A673 (cell line): ENCODE measurements around the gene ROBO4. TPM values are rescaled to one million over a fixed set of nuclear protein-coding genes. Genes with fewer than 3 reads are reported as not detected.

ENCODE experiments used
- BruUV-seq: library from RNA; stranded (reverse); fragments of 400-500 nt; replicated peaks from 2 replicates; lab custom pipeline; 2021; lab: Mats Ljungman, UMichigan
- CTCF ChIA-PET: fragments of 300-600 bp; sonication (Branson Sonifier 250); formaldehyde crosslinking; loops from one replicate; lab custom pipeline; 2022; ENCODE audit warnings: antibody characterized with exemption; lab: Charles Lee
- POLR2A ChIA-PET: fragments of 300-600 bp; sonication (Branson Sonifier 250); formaldehyde crosslinking; loops from one replicate; lab custom pipeline; 2022; ENCODE audit warnings: antibody characterized with exemption; ENCODE audit not compliant: low non-redundant PET; lab: Charles Lee
- DNase-seq: peaks from one replicate; pipeline ENCODE4 v3.0.0-alpha.2; 2015; ENCODE audit warnings: low spot score
- H3K27ac ChIP-seq: fragments of 200-600 bp; sonication (generic); 2 replicates; pipeline ENCODE4 v1.5.1; 2016; ENCODE audit warnings: mixed run types, low read depth, mild to moderate bottlenecking, mixed read lengths, antibody characterized with exemption, low read length; ENCODE audit not compliant: poor library complexity, severe bottlenecking
- H3K27me3 ChIP-seq: fragments of 200-600 bp; sonication (generic); replicated peaks from 2 replicates; pipeline ENCODE4 v1.6.1; 2017; ENCODE audit warnings: mixed run types, low read depth, mild to moderate bottlenecking, mixed read lengths, antibody characterized with exemption, low read length; ENCODE audit not compliant: insufficient read depth, poor library complexity
- H3K36me3 ChIP-seq: fragments of 200-600 bp; sonication (generic); 2 replicates; pipeline ENCODE4 v1.6.1; 2016; ENCODE audit warnings: mixed run types, mild to moderate bottlenecking, mixed read lengths, antibody characterized with exemption, low read length; ENCODE audit not compliant: insufficient read depth, poor library complexity, severe bottlenecking
- H3K4me1 ChIP-seq: fragments of 200-600 bp; sonication (generic); 2 replicates; pipeline ENCODE4 v1.6.1; 2017; ENCODE audit warnings: mixed run types, mild to moderate bottlenecking, mixed read lengths, antibody characterized with exemption, low read length; ENCODE audit not compliant: insufficient read depth, poor library complexity, severe bottlenecking
- H3K4me3 ChIP-seq: fragments of 200-600 bp; sonication (generic); 2 replicates; pipeline ENCODE4 v1.5.1; 2016; ENCODE audit warnings: low read depth, mixed run types, mild to moderate bottlenecking, mixed read lengths, low read length; ENCODE audit not compliant: poor library complexity, severe bottlenecking
- H3K9me3 ChIP-seq: fragments of 200-600 bp; sonication (generic); 2 replicates; pipeline ENCODE4 v1.6.1; 2016; ENCODE audit warnings: mixed run types, low read depth, mild to moderate bottlenecking, mixed read lengths, antibody characterized with exemption, low read length; ENCODE audit not compliant: poor library complexity, severe bottlenecking
- EZH2 ChIP-seq: fragments of 200-600 bp; sonication (generic); IDR thresholded peaks from 2 replicates; pipeline ENCODE4 v1.6.1; 2017; ENCODE audit warnings: borderline replicate concordance, low read depth, mild to moderate bottlenecking, mixed read lengths, antibody characterized with exemption, low read length; ENCODE audit not compliant: poor library complexity, severe bottlenecking
- intact Hi-C: fragments of 100-400 bp; cut with micrococcal nuclease; formaldehyde crosslinking; loops from one replicate; pipeline ENCODE4 v1.10.0; 2022; ENCODE audit not compliant: unreplicated experiment
- total RNA-seq: library from RNA; stranded (reverse); gene quantifications from 2 replicates; pipeline ENCODE4 v1.2.3, GENCODE V29; 2021
- TF ChIP-seq, protein P1 (sequence below): fragments of 300-800, 200-600 bp; sonication (generic); conservative IDR thresholded peaks from 2 replicates; pipeline ENCODE4 v1.5.1; 2017; ENCODE audit warnings: low read depth, mild to moderate bottlenecking, antibody characterized with exemption, low read length, moderate library complexity, mixed read lengths

ROBO4 gene
- total RNA-seq, 1 experiment from 2014 or later: not detected

DNA sequence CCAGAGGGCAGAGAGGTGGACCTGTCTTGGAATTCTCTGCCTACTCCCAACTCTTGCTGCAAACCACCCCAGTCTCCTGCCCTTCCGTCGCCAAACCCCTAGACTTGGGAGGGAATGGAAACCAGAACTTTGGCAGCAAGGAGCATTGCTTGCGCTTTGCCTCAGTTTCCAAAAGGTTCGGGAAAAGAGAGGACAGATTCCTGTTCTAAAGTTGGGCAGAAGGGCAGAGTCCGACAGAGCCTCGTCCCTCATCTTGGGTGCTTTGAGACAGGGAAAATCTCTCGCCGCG lies 32.8 kb downstream of the ROBO4 start:
- Histone ChIP-seq H3K4me1 (peaks cover 8% of the 10 kb centered on the region), H3K9me3 (no peaks in the 10 kb centered on the region), H3K27me3 (peaks cover 88% of the 10 kb centered on the region), H3K36me3 (no peaks in the 10 kb centered on the region), H3K27ac (no peak overlapping the region), H3K4me3 (peak overlapping the region; percentile 30)
- DNase-seq: no peak
- intact Hi-C loops: loop anchor here (10.0 kb wide), 1 partner anchor 460 kb away; no protein-coding TSS in a partner anchor
- TF ChIP-seq, protein P1, sequence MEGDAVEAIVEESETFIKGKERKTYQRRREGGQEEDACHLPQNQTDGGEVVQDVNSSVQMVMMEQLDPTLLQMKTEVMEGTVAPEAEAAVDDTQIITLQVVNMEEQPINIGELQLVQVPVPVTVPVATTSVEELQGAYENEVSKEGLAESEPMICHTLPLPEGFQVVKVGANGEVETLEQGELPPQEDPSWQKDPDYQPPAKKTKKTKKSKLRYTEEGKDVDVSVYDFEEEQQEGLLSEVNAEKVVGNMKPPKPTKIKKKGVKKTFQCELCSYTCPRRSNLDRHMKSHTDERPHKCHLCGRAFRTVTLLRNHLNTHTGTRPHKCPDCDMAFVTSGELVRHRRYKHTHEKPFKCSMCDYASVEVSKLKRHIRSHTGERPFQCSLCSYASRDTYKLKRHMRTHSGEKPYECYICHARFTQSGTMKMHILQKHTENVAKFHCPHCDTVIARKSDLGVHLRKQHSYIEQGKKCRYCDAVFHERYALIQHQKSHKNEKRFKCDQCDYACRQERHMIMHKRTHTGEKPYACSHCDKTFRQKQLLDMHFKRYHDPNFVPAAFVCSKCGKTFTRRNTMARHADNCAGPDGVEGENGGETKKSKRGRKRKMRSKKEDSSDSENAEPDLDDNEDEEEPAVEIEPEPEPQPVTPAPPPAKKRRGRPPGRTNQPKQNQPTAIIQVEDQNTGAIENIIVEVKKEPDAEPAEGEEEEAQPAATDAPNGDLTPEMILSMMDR: no peak
- TF ChIP-seq EZH2: no peak
- CTCF ChIA-PET: interaction anchor here (1.4 to 1.9 kb wide), 2 partner anchors 195 to 277 kb away, joined by 3 to 4 read pairs; no protein-coding TSS in a partner anchor
- BruUV-seq: no TSS peak
- POLR2A ChIA-PET: no interaction called here

DNA sequence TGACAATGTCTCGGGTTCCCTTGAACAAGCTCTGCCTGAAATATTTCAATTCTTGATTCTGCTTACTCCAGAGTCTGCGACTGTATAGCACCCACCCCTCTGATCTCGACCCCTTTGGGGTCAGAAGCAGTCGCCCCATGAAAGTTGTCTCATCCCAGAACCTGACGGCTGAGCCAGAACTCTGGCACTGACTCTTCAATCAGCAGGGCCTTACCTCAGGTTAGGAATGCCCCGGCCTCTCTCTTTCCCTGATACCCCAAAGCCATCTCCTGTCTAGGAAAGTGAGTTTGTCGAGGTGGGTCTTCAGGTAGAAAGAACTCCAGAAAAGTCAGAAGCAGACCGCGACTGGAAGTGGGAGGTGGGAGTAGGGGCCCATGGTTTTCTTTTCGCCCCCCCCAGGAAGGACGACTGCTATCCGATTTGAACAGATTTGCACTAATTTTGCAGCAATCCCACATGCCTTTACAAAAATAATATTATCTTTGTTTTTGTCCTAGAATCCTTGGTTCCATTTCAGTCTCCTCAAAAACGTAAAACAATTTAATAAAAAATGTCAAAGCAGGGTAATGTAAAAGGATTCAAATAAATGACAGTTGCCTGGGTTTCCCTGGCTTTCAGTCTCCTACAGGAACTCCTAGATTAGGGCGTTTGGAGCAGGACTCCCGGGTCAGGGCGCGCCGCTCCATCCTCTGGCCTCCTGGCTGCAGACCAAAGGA lies 33.3 kb downstream of the ROBO4 start:
- Histone ChIP-seq H3K27me3 (peaks cover 83% of the 10 kb centered on the region), H3K4me3 (no peak overlapping the region), H3K9me3 (no peaks in the 10 kb centered on the region), H3K36me3 (no peaks in the 10 kb centered on the region), H3K27ac (no peak overlapping the region), H3K4me1 (peaks cover 8% of the 10 kb centered on the region)
- intact Hi-C loops: loop anchor here (10.0 kb wide), 1 partner anchor 460 kb away; no protein-coding TSS in a partner anchor
- CTCF ChIA-PET: interaction anchor here (1.9 kb wide), 1 partner anchor 195 kb away, joined by 4 read pairs; no protein-coding TSS in a partner anchor
- POLR2A ChIA-PET: no interaction called here
- DNase-seq: no peak
- BruUV-seq: no TSS peak
- TF ChIP-seq, protein P1: no peak
- TF ChIP-seq EZH2: no peak

DNA sequence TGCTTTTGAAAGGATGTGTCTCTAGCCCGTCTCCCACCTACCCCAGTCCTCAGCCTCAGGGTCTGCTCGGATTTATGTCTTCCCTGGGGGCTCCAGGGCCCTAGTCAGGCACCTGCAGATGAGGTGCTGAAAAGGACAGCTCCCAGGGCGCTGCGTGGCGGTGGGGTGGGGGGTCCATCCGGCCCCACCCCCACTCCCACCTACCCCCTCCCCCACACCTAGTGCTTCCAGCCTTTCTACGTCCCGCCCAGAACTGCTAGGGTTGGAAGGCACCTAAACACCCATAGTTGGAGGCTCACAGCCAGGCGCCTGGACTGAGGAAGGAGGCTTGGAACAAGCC lies 33.9 kb downstream of the ROBO4 start:
- Histone ChIP-seq H3K36me3 (no peaks in the 10 kb centered on the region), H3K27me3 (peaks cover 78% of the 10 kb centered on the region), H3K4me1 (peaks cover 8% of the 10 kb centered on the region), H3K9me3 (no peaks in the 10 kb centered on the region), H3K4me3 (no peak overlapping the region), H3K27ac (no peak overlapping the region)
- no TSS peak for BruUV-seq
- TF ChIP-seq, protein P1: no peak
- no peak for TF ChIP-seq EZH2
- ChIA-PET CTCF (no interaction called here), POLR2A (no interaction called here)
- DNase-seq: no peak
- intact Hi-C loops: loop anchor here (10.0 kb wide), 1 partner anchor 459 kb away; no protein-coding TSS in a partner anchor
